Measurements from ENCODE around the gene ARID4A. TPM values are rescaled to one million over a fixed set of nuclear protein-coding genes. Genes with fewer than 3 reads are reported as not detected.
"Not testable (repeated sequence)": the region's sequence is repeated elsewhere in the genome, so short reads cannot be mapped to it uniquely, and the experiment has no call there.

The ARID4A gene
- total RNA-seq, 2 donors from 2014 or later = 33.9 to 42.2 TPM

DNA sequence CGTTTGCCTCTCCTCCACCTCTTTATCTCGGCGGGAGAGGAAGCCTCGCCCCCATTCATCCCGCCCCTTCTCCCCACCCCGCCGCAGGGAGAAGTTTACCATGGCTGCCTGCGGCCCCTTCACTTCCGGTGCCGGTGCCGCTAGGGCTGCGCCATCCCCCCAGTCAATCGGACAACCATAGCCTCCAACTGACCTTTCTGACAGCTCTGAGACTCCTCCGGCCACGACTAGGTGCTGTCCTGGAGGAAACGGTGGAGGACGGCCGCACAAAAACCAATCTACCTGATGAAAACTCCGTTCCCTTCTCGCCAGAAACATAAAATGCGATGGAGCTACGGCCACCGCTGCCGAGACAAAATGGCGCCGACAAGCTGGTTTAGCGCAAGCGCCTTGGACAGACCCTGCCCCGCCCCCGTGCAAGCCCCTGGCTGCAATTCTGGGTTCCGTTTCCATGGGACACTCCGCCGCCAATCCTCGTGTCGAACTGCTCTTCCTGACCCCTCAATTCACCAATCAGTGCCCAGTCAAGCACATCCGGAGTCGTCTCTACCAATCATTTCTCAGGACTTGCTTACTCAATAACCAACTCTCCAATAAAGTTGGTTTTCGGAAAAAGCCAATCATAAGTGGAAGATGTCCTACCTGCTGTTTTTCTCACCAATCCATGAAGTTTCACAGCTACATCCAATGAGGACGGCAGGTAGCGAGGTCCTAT, 436 bp upstream of the ARID4A start:
- H3K27me3 Mint-ChIP-seq (ENCODE audit: low read depth) = no peaks in the 10 kb centered on the region
- ATAC-seq (replicated peaks in 1 of 2) = peak; percentile 89
- H3K36me3 Mint-ChIP-seq (ENCODE audit: insufficient read depth in 2 of 2) = peaks cover 11 to 26% of the 10 kb centered on the region in 2 donors
- no peak overlapping the region for H3K27ac Mint-ChIP-seq
- no peak overlapping the region for H3K4me3 Mint-ChIP-seq
- DNase-seq = peak; percentile 96 to 99
- no peaks in the 10 kb centered on the region for H3K9me3 Mint-ChIP-seq
- H3K4me1 Mint-ChIP-seq (ENCODE audit: low read depth) = peaks cover 44% of the 10 kb centered on the region

DNA sequence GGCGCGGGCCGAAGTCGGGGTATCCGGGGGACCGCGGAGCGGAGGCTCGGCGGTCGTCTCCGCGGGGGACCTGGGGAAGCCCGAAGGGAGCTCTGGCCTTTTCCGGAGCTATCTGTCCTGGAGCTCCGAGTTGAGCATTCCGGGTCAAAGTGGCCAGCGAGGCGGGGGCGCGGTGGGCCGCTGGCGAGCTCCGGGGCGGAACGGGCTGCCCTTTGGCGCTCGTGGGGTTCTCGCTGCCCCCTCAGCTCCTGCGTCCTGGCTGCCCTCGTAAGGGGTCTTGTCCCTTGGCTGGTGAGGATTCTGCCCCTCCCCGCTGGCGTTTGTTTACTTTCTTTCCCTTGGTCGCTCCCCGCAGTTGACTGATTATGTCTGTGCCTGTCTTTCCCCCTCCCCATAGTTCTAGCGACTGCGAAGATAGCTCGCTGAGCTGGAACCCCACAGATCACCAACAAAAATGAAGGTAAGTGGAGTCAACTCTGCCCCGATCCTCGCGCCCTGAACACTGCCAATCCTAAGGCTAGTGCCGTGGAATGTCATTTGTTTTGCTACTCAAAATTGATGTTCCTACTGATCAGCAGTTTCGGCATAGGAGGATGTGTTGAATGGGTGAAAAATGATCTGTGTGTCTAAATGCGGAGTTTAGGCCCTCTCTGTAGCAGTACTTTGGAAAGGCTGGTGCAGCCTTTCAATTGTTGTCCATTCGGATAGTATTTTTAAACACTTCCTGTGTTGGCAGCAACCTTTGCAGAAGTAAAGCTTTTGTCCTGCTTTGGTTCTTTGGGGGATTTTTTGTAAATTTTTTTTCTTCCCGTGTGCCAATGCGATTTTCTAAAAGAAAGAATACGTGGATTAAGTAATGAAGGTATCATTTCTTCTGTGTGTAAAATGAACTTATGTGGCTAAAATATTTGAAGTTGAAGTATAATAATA, 1.3 kb downstream of the ARID4A start:
- no peak for ATAC-seq (replicated peaks in 1 of 2)
- Mint-ChIP-seq H3K4me1 (ENCODE audit: low read depth) (peaks cover 27% of the 10 kb centered on the region), H3K27ac (peak overlapping the region; percentile 98), H3K36me3 (ENCODE audit: insufficient read depth in 2 of 2) (peaks cover 10 to 19% of the 10 kb centered on the region in 2 donors), H3K4me3 (peak overlapping the region; percentile 96 to 100), H3K9me3 (no peaks in the 10 kb centered on the region), H3K27me3 (ENCODE audit: low read depth) (no peaks in the 10 kb centered on the region)
- DNase-seq = peak in 1 of 2 donors; percentile 9

DNA sequence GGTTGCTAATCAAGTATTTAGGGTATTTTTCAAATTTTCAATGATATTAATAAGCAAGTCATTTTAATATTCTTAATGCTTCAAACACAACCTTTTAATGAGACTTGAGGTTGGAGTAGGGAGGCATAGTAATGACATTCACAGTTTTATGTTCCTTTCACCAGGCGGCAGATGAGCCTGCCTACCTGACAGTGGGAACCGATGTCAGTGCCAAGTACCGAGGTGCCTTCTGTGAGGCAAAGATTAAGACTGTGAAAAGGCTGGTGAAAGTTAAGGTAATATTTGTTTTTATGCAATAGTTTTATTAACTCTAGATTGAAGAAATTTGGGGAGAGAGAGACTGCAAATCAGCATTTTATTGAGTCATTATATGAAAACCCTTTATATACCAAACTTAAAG, 3.1 kb downstream of the ARID4A start:
- Mint-ChIP-seq H3K27me3 (ENCODE audit: low read depth) (no peaks in the 10 kb centered on the region), H3K27ac (no peak overlapping the region), H3K4me3 (no peak overlapping the region), H3K36me3 (ENCODE audit: insufficient read depth in 2 of 2) (peaks cover 5 to 16% of the 10 kb centered on the region in 2 donors), H3K9me3 (no peaks in the 10 kb centered on the region), H3K4me1 (ENCODE audit: low read depth) (peaks cover 11% of the 10 kb centered on the region)
- ATAC-seq (replicated peaks in 1 of 2) (no peak), DNase-seq (no peak)

DNA sequence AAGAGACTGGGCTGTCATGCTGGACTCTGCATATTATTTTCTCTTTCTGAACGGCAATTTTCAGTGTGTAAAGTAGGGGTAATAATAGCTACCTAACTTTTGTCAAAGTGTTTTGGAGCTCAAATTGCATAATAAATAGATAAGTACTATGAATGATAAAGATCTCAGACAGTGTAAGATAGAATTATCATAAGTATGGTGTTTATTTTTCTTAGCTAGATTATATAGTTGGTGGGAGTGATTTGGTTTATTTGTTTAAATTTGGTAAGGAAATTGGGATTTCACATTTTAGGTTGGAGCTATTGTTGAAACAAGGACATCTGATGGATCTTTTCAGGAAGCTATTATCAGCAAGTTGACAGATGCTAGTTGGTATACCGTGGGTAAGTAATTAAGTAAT, 7.4 kb downstream of the ARID4A start:
- no peak for ATAC-seq (replicated peaks in 1 of 2)
- Mint-ChIP-seq H3K9me3 (no peaks in the 10 kb centered on the region), H3K27ac (peak overlapping the region; percentile 24), H3K36me3 (ENCODE audit: insufficient read depth in 2 of 2) (peaks cover 2 to 23% of the 10 kb centered on the region in 2 donors), H3K27me3 (ENCODE audit: low read depth) (no peaks in the 10 kb centered on the region), H3K4me3 (peak overlapping the region in 1 of 2 donors; percentile 5), H3K4me1 (ENCODE audit: low read depth) (peaks cover 7% of the 10 kb centered on the region)
- DNase-seq = no peak

DNA sequence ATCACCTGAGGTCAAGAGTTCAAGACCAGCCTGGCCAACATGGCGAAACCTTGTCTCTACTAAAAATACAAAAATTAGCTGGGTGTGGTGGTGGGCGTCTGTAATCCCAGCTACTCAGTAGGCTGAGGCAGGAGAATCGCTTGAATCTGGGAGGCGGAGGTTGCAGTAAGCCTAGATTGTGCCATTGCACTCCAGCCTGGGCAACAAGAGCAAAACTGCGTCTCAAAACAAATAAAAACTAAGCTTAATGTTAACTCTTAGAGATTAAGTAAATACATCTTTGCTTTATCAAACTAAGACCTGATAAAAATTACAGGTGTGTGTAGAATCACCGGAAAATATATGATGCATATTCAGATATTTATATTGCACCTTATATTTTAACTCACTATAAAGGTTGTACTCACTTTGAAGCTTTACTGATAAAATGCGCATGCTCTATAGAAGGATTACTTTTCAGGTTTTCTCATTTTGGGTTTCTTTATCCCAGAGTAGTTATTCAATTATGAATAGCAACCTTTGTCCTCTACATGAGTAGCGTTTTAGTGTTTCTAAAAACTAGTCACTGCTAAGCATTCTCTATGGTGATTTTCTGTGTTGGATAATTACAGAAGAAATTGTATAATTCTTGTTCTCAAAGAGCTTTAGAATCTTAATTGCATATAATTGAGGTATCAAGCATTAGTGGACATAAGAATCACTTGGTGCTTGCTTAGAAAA, 9.4 kb downstream of the ARID4A start:
- Mint-ChIP-seq H3K4me1 (ENCODE audit: low read depth) (peaks cover 6% of the 10 kb centered on the region), H3K27ac (peak overlapping the region; percentile 76), H3K27me3 (ENCODE audit: low read depth) (no peaks in the 10 kb centered on the region), H3K4me3 (no peak overlapping the region), H3K36me3 (ENCODE audit: insufficient read depth in 2 of 2) (peaks cover 2 to 16% of the 10 kb centered on the region in 2 donors), H3K9me3 (no peaks in the 10 kb centered on the region)
- ATAC-seq (replicated peaks in 1 of 2) (no peak), DNase-seq (no peak)

DNA sequence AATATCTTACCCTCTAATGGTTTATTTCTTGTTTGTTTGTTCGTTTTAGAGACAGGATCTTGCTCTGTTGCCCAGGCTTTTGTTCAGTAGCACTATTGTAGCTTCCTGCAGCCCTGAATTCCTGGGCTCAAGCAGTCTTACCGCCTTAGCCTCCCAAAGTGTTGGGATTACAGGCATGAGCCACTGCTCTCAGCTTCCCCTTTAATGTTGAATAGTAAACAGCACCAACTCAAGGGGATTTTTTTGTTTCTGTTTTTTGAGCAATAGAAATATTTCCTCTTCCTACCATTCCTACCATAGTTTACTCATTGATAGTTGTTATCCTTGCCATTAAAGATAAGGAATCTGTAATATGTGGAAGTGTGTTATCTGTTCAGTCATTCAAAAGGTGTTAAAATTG, 10.7 kb downstream of the ARID4A start:
- H3K9me3 Mint-ChIP-seq = no peaks in the 10 kb centered on the region
- H3K4me1 Mint-ChIP-seq (ENCODE audit: low read depth) = peaks cover 6% of the 10 kb centered on the region
- H3K27ac Mint-ChIP-seq = peak overlapping the region; percentile 22
- ATAC-seq (replicated peaks in 1 of 2) (no peak), DNase-seq (no peak)
- H3K27me3 Mint-ChIP-seq (ENCODE audit: low read depth) = no peaks in the 10 kb centered on the region
- H3K4me3 Mint-ChIP-seq = no peak overlapping the region
- peaks cover 2 to 18% of the 10 kb centered on the region in 2 donors for H3K36me3 Mint-ChIP-seq (ENCODE audit: insufficient read depth in 2 of 2)

DNA sequence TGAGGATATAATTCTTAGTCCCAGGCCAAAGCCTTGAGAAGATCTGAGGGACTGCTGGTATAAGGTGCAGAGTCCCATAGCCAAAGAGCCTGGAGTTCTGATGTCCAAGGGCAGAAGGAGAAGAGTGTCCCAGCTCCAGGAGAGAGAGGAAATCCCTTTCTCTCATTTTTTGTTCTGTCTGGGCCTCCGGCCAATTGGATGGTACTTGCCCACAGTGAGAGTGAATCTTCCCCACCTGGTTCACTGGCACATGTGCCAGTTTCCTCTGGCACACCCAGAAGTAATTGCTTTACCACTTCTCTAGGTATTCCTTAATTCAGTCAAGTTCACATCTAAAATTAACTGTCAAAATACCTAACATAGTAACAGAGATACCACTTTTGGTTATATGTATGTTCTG, 15.3 kb downstream of the ARID4A start:
- no peak overlapping the region for H3K27ac Mint-ChIP-seq
- peaks cover 2 to 15% of the 10 kb centered on the region in 2 donors for H3K36me3 Mint-ChIP-seq (ENCODE audit: insufficient read depth in 2 of 2)
- DNase-seq (no peak), ATAC-seq (replicated peaks in 1 of 2) (no peak)
- H3K4me3 Mint-ChIP-seq = no peak overlapping the region
- H3K9me3 Mint-ChIP-seq = no peaks in the 10 kb centered on the region
- peaks cover 6% of the 10 kb centered on the region for H3K4me1 Mint-ChIP-seq (ENCODE audit: low read depth)
- H3K27me3 Mint-ChIP-seq (ENCODE audit: low read depth) = no peaks in the 10 kb centered on the region

DNA sequence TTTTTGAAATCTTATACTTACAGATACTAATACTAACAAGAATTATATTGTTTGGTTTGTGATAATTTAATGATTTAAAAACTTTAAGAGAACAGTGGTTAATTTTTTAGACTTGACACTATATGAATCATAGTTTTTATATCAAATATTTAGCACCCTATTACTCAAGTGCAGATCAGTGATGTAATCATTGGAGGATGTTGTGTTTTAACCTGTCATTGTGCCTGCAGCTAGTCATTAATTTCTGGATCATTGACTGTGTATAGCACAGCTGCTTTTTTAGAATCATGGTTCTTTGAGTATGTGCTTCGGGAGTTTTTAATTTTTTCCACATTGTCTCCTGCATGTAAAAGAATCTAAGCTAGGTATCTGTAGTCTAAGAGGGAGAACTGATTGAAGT, 17.3 kb downstream of the ARID4A start:
- Mint-ChIP-seq H3K4me3 (no peak overlapping the region), H3K36me3 (ENCODE audit: insufficient read depth in 2 of 2) (peaks cover 0 to 17% of the 10 kb centered on the region in 2 donors), H3K9me3 (no peaks in the 10 kb centered on the region), H3K4me1 (ENCODE audit: low read depth) (no peaks in the 10 kb centered on the region), H3K27me3 (ENCODE audit: low read depth) (no peaks in the 10 kb centered on the region), H3K27ac (no peak overlapping the region)
- DNase-seq = no peak
- no peak for ATAC-seq (replicated peaks in 1 of 2)

DNA sequence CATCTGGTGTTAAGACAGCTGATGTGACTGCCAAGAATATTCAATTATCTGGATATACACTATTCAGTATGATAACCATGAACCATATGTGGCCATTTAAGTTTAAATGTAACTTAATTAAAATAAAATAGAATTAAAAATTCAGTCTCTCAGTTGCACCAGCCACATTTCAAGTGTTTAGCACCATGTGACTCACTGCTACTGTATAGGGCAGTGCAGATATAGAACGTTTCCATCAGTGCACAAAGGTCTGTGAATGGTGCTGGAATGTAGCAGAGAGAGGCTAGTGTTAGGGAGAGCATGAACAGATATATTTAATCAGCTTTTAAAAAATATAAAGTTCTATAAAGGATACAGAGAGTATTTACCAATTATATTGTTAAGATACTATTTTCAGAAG, 28.7 kb downstream of the ARID4A start:
- no peaks in the 10 kb centered on the region for H3K9me3 Mint-ChIP-seq
- H3K36me3 Mint-ChIP-seq (ENCODE audit: insufficient read depth in 2 of 2) = peaks cover 2 to 16% of the 10 kb centered on the region in 2 donors
- DNase-seq (no peak), ATAC-seq (replicated peaks in 1 of 2) (no peak)
- H3K4me3 Mint-ChIP-seq = no peak overlapping the region
- peaks cover 15% of the 10 kb centered on the region for H3K4me1 Mint-ChIP-seq (ENCODE audit: low read depth)
- no peaks in the 10 kb centered on the region for H3K27me3 Mint-ChIP-seq (ENCODE audit: low read depth)
- H3K27ac Mint-ChIP-seq = no peak overlapping the region

DNA sequence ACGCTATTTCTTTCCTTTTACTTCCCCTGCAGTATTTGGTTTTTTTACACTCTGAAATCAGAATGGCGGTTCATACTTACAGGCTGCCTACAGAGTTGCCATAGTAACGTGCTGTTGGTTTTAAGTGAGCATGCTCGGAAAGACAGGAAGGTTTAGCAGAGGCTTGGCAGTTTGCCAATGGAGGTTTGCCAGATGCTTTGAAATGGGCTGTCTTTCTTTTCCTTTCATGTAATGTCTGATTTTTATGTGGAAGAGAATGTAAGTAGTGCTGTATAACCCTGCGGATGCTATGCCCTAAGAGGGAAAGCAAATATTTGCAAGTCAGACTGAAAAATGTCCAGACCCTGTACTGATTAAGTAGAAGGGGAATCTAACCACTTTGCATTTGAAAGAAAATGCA, 32.8 kb downstream of the ARID4A start:
- H3K27ac Mint-ChIP-seq = peak overlapping the region; percentile 58
- H3K4me1 Mint-ChIP-seq (ENCODE audit: low read depth) = peaks cover 15% of the 10 kb centered on the region
- ATAC-seq (replicated peaks in 1 of 2) = peak; percentile 99
- H3K4me3 Mint-ChIP-seq = peak overlapping the region; percentile 51 to 76
- no peaks in the 10 kb centered on the region for H3K9me3 Mint-ChIP-seq
- H3K27me3 Mint-ChIP-seq (ENCODE audit: low read depth) = no peaks in the 10 kb centered on the region
- H3K36me3 Mint-ChIP-seq (ENCODE audit: insufficient read depth in 2 of 2) = peaks cover 10 to 22% of the 10 kb centered on the region in 2 donors
- DNase-seq = peak; percentile 82 to 83

DNA sequence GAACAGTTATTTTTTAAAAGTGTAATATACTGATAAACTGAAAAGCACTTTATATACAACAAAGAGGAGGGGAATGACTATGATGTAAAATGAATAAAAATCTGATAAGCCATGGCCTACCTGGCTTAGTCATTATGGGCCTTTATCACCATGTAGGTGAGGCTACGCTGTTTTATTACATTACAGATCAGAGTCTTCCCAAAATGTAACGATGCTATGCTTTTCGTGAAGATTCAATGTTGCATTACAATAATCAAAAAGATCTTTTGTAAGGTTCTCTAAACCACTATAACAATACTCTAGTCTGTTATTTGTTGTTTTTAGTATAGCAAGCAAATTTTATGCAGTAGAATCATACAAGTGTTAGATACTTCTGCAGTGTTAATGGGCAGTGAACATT, 34.2 kb downstream of the ARID4A start:
- no peaks in the 10 kb centered on the region for H3K9me3 Mint-ChIP-seq
- peak overlapping the region; percentile 33 for H3K27ac Mint-ChIP-seq
- no peak overlapping the region for H3K4me3 Mint-ChIP-seq
- no peaks in the 10 kb centered on the region for H3K27me3 Mint-ChIP-seq (ENCODE audit: low read depth)
- DNase-seq (no peak), ATAC-seq (replicated peaks in 1 of 2) (no peak)
- H3K4me1 Mint-ChIP-seq (ENCODE audit: low read depth) = peaks cover 15% of the 10 kb centered on the region
- H3K36me3 Mint-ChIP-seq (ENCODE audit: insufficient read depth in 2 of 2) = peaks cover 10 to 20% of the 10 kb centered on the region in 2 donors

DNA sequence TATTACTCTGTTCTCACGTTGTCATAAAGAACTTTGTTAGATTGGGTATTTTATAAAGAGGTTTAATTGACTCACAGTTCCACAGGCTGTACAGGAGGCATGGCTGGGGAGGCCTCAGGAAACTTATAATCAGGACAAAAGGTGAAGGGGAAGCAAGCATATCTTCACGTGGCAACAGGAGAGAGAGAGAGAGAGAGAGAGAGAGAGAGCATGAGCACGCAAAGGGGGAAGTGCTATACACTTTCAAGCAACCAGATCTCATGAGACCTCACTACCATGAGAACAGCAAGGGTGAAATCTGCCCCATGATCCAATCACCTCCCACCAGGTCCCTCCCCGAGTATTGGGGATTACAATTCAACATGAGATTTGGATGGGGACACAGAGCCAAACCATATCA, 41.3 kb downstream of the ARID4A start:
- not testable (repeated sequence) for H3K27ac Mint-ChIP-seq; H3K4me3 Mint-ChIP-seq; H3K4me1 Mint-ChIP-seq (ENCODE audit: low read depth); H3K27me3 Mint-ChIP-seq (ENCODE audit: low read depth); ATAC-seq (replicated peaks in 1 of 2); DNase-seq; H3K9me3 Mint-ChIP-seq
- peaks cover 6 to 16% of the 10 kb centered on the region in 2 donors for H3K36me3 Mint-ChIP-seq (ENCODE audit: insufficient read depth in 2 of 2)
